GM12865 (cell line): ENCODE results near the gene ANO9.

Experiments
- DNase-seq: peaks from one replicate; pipeline ENCODE4 v3.0.0; 2010; ENCODE audit warnings: low read depth
- H3K4me3 ChIP-seq: 2 replicates; pipeline ENCODE4 v1.5.1; 2011; ENCODE audit warnings: mild to moderate bottlenecking, low read depth, low read length, control low read depth
- TF ChIP-seq, protein P1 (sequence below): IDR thresholded peaks from 2 replicates; pipeline ENCODE4 v1.5.1; 2011; ENCODE audit warnings: low read length, control low read depth, low read depth, inconsistent platforms; ENCODE audit not compliant: insufficient read depth; ENCODE audit errors: missing control alignments

Gene ANO9

DNA sequence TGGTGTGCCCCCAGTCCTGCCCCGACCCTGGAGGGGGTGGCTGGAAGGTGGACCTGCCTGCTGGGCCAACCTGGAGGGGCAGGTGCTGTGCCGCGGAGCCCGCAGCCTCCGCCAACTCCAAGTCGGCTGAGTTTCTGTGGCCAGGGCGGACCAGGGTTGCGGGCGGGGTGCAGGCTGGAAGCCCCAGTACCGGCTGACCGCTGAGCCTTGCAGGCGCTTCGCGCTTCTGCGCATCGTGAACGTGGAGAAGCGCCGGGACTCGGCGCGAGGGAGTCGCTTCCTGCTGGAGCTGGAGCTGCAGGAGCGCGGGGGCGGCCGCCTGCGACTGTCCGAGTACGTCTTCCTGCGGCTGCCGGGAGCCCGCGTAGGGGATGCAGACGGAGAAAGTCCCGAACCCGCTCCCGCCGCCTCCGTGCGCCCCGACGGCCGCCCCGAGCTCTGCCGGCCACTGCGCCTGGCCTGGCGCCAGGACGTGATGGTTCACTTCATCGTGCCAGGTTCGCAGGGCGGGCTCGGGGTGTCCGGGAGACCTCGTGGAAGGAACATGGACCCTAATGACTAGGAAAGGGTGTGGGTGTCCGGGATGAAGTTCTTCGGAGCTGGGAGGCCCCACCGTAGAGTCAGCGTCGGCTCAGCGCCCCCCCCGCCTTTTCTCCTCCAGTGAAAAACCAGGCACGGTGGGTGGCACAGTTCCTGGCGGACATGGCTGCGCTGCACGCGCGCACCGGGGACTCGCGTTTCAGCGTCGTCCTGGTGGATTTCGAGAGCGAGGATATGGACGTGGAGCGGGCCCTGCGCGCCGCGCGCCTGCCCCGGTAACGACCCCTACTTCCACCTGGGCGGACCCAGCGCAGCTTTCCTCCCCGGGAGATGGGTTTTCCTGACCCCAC, 62.4 kb downstream of the ANO9 start:
- H3K4me3 ChIP-seq: no peak overlapping the region
- no peak for DNase-seq
- TF ChIP-seq, protein P1, sequence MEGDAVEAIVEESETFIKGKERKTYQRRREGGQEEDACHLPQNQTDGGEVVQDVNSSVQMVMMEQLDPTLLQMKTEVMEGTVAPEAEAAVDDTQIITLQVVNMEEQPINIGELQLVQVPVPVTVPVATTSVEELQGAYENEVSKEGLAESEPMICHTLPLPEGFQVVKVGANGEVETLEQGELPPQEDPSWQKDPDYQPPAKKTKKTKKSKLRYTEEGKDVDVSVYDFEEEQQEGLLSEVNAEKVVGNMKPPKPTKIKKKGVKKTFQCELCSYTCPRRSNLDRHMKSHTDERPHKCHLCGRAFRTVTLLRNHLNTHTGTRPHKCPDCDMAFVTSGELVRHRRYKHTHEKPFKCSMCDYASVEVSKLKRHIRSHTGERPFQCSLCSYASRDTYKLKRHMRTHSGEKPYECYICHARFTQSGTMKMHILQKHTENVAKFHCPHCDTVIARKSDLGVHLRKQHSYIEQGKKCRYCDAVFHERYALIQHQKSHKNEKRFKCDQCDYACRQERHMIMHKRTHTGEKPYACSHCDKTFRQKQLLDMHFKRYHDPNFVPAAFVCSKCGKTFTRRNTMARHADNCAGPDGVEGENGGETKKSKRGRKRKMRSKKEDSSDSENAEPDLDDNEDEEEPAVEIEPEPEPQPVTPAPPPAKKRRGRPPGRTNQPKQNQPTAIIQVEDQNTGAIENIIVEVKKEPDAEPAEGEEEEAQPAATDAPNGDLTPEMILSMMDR: no peak

GRCh38 chr11:377883-378500, 63.8 kb downstream of the ANO9 start:
- DNase-seq: no peak
- H3K4me3 ChIP-seq: no peak overlapping the region
- TF ChIP-seq, protein P1: no peak

- H3K4me3 ChIP-seq: no peak overlapping the region
- TF ChIP-seq, protein P1: no peak
- no peak for DNase-seq
Observed at GRCh38 chr11:377174-377865, 64.5 kb downstream of the ANO9 start.

GRCh38 chr11:376531-377173, 65.2 kb downstream of the ANO9 start:
- no peak for DNase-seq
- no peak overlapping the region for H3K4me3 ChIP-seq
- TF ChIP-seq, protein P1: no peak

- TF ChIP-seq, protein P1: no peak
- DNase-seq: no peak
- H3K4me3 ChIP-seq: no peak overlapping the region
Observed at GRCh38 chr11:375065-376025, 66.5 kb downstream of the ANO9 start.
